ENCODE results near the gene CARMIL1. TPM values are rescaled to one million over a fixed set of nuclear protein-coding genes. Genes with fewer than 3 reads are reported as not detected.
"Not testable (repeated sequence)": the region's sequence is repeated elsewhere in the genome, so short reads cannot be mapped to it uniquely, and the experiment has no call there.

Gene CARMIL1
- total RNA-seq, 1 donor from 2014 or later, result 19.6 TPM

DNA sequence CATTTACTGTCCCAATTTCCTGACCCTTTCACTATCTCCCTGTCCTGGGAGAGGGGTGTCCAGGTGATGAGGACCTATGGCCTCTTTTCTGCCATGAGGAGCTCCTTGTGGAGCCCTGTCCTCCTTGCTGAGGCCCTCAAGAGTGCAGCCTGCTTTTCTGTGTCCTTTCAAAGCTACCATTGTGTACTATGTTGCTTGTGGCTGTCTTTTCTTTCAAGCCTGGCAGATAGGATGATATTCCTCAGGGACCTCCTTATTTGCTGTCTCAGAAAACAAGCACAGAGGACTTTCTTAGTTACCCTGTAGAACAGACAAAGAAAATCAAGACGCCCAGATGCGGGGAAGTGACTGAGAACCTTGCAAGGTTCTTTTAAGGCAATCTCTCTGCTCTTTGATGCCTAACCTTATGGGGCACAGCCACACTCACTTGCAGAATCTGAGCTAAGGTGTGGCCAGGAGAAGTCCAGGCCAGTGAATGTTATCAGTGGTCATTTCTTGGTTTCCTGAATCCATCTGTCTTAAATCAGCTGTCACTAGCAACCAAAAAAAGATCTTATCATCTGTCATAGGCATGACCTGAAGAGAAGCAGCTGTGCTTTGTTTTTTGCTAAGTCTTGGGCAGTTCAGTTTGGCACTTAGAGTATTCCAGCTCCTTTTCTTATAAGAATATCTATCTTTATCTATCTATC is 17.2 kb downstream of the CARMIL1 start:
- intact Hi-C loops (cut with DNase I), result no loop called here
- Histone ChIP-seq H3K27ac (peak overlapping the region; percentile 61), H3K4me3 (no peak overlapping the region), H3K4me1 (peaks cover 21% of the 10 kb centered on the region), H3K27me3 (no peaks in the 10 kb centered on the region), H3K36me3 (no peaks in the 10 kb centered on the region), H3K9me3 (no peaks in the 10 kb centered on the region)
- TF ChIP-seq POLR2A (IDR thresholded peaks at IDR 0.05) (no peak), POLR2AphosphoS5 (IDR thresholded peaks at IDR 0.05; ENCODE audit: insufficient read depth in 1 of 2, low read depth in 1 of 2) (no peak)
- TF ChIP-seq, protein P1, sequence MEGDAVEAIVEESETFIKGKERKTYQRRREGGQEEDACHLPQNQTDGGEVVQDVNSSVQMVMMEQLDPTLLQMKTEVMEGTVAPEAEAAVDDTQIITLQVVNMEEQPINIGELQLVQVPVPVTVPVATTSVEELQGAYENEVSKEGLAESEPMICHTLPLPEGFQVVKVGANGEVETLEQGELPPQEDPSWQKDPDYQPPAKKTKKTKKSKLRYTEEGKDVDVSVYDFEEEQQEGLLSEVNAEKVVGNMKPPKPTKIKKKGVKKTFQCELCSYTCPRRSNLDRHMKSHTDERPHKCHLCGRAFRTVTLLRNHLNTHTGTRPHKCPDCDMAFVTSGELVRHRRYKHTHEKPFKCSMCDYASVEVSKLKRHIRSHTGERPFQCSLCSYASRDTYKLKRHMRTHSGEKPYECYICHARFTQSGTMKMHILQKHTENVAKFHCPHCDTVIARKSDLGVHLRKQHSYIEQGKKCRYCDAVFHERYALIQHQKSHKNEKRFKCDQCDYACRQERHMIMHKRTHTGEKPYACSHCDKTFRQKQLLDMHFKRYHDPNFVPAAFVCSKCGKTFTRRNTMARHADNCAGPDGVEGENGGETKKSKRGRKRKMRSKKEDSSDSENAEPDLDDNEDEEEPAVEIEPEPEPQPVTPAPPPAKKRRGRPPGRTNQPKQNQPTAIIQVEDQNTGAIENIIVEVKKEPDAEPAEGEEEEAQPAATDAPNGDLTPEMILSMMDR (IDR thresholded peaks at IDR 0.05), result no peak
- no peak for DNase-seq (ENCODE audit: extremely low spot score in 2 of 2)

DNA sequence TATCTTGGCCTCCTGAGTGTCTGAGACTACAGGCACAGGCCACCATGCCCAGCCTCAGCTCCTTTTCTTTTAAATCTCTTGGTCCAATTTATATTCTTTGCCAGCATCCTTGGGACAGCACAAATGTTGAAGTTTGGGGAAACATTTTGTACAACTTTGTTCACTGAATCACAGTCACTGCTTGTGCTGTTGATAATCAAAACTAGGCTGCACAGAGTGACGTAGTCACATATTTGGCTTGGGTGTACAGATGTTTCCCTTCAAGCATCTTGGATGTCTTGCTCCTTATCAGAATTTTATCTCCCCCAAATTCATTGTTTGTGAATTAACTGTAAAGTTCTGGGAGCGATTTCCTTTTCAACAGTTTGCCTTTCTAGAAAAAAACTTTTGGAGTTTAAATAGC is 17.9 kb downstream of the CARMIL1 start:
- H3K36me3 ChIP-seq, result no peaks in the 10 kb centered on the region
- peak overlapping the region; percentile 61 for H3K27ac ChIP-seq
- H3K4me3 ChIP-seq, result no peak overlapping the region
- peaks cover 27% of the 10 kb centered on the region for H3K4me1 ChIP-seq
- H3K9me3 ChIP-seq, result no peaks in the 10 kb centered on the region
- no peak for DNase-seq (ENCODE audit: extremely low spot score in 2 of 2)
- no peaks in the 10 kb centered on the region for H3K27me3 ChIP-seq
- peak in 1 of 2 donors; percentile 8 for TF ChIP-seq POLR2AphosphoS5 (IDR thresholded peaks at IDR 0.05; ENCODE audit: insufficient read depth in 1 of 2, low read depth in 1 of 2)
- TF ChIP-seq POLR2A (IDR thresholded peaks at IDR 0.05), result no peak
- TF ChIP-seq, protein P1 (IDR thresholded peaks at IDR 0.05), result no peak
- intact Hi-C loops (cut with DNase I), result no loop called here

DNA sequence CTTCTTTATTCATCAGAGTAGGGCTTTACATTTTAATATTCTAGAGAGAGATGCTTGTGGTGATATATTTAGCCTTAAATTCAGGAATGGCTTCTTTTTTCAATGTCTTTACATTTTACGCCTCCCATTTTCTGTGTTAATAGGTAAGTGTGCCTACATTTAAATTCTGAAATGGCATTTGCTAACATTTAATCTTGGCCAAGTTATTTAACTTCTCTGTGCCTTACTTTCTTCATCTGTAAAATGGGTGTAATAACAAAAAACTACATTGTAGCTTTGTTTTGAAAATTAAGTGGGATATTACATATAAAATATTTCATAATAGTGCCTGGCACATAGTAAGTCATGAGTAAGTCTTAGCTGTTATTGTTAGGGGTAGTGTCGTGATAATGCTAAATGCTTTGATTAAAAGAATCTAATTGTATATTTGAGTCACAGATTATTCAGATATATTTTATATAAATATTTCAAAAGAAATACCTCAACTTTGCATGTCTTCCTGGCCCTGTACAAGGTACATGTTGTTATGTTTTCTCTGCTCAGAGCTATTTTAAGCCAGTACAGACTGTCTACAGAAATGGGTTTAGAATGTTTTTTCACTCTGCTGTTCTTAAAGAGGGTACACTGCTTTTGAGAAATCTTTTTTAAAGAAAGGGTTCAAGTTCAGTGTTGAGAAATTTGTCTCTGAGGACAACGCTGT is 18.8 kb downstream of the CARMIL1 start:
- peaks cover 36% of the 10 kb centered on the region for H3K4me1 ChIP-seq
- no peak overlapping the region for H3K4me3 ChIP-seq
- no peaks in the 10 kb centered on the region for H3K36me3 ChIP-seq
- DNase-seq (ENCODE audit: extremely low spot score in 2 of 2), result no peak
- TF ChIP-seq POLR2A (IDR thresholded peaks at IDR 0.05) (no peak), POLR2AphosphoS5 (IDR thresholded peaks at IDR 0.05; ENCODE audit: insufficient read depth in 1 of 2, low read depth in 1 of 2) (no peak)
- TF ChIP-seq, protein P1 (IDR thresholded peaks at IDR 0.05), result no peak
- H3K27ac ChIP-seq, result peak overlapping the region; percentile 61
- H3K27me3 ChIP-seq, result no peaks in the 10 kb centered on the region
- intact Hi-C loops (cut with DNase I), result no loop called here
- H3K9me3 ChIP-seq, result no peaks in the 10 kb centered on the region

DNA sequence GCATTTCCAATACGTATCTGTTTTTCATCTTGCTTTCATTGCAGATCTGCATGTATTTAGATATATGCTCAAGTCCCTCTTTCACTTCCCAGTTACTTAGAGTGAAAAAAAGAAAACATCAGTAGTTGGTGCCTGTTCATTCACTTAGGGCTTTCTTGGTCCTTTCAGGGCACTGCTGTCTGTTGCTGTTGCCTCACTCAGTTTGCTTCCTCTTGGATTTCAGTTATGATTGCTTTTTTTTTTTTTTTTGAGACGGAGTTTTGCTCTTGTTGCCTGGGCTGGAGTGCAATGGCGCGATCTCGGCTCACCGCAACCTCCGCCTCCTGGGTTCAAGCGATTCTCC is 19.3 kb downstream of the CARMIL1 start:
- H3K27me3 ChIP-seq; H3K27ac ChIP-seq; H3K36me3 ChIP-seq; H3K4me3 ChIP-seq; intact Hi-C loops (cut with DNase I); H3K9me3 ChIP-seq; DNase-seq (ENCODE audit: extremely low spot score in 2 of 2): not testable (repeated sequence)
- peaks cover 36% of the 10 kb centered on the region for H3K4me1 ChIP-seq

DNA sequence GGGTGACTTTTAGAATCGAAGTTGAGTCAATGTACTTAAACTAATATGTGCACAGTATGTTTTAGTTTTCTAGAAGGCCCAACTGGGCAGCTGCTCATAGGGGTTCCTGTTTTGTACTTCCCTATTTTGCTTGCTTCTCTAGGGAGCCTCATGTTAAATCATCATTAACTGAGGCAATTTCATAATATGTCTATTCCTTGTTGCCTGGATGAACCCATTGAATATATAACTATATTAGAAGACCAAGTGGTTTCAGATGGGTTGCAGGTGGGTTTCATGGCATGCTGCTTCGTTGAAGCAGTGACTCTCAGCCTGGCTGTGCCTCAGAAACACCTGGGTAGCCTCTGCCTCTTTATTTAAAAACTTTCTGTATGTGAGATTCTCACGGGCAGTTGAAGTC is 22.2 kb downstream of the CARMIL1 start:
- intact Hi-C loops (cut with DNase I), result no loop called here
- Histone ChIP-seq H3K27me3 (no peaks in the 10 kb centered on the region), H3K4me3 (no peak overlapping the region), H3K4me1 (peaks cover 30% of the 10 kb centered on the region), H3K9me3 (no peaks in the 10 kb centered on the region), H3K27ac (no peak overlapping the region), H3K36me3 (no peaks in the 10 kb centered on the region)
- DNase-seq (ENCODE audit: extremely low spot score in 2 of 2), result no peak
- no peak for TF ChIP-seq POLR2AphosphoS5 (IDR thresholded peaks at IDR 0.05; ENCODE audit: insufficient read depth in 1 of 2, low read depth in 1 of 2)
- TF ChIP-seq POLR2A (IDR thresholded peaks at IDR 0.05), result no peak
- TF ChIP-seq, protein P1 (IDR thresholded peaks at IDR 0.05), result no peak
